SJCRH30 (cell line): ENCODE measurements around the gene GRID1. TPM values are rescaled to one million over a fixed set of nuclear protein-coding genes. Genes with fewer than 3 reads are reported as not detected.

ENCODE experiments used
- DNase-seq, 2 experiments: peaks; one replicate each; pipeline ENCODE4 v3.0.0-alpha.2; 2015 to 2020
- H3K27ac ChIP-seq: fragments of 250-450 bp; sonication (Bioruptor Pico); 2 replicates; pipeline ENCODE4 v1.5.1; 2020; ENCODE audit warnings: mild to moderate bottlenecking, moderate library complexity
- H3K27me3 ChIP-seq: fragments of 250-450 bp; sonication (Bioruptor Pico); 2 replicates; pipeline ENCODE4 v1.5.1; 2020; ENCODE audit warnings: mild to moderate bottlenecking, moderate library complexity
- H3K36me3 ChIP-seq: fragments of 250-450 bp; sonication (Bioruptor Pico); 2 replicates; pipeline ENCODE4 v1.5.1; 2020; ENCODE audit warnings: mild to moderate bottlenecking, moderate library complexity
- H3K4me1 ChIP-seq: fragments of 250-450 bp; sonication (Bioruptor Pico); 2 replicates; pipeline ENCODE4 v1.5.1; 2020; ENCODE audit warnings: mild to moderate bottlenecking, moderate library complexity
- H3K4me3 ChIP-seq: fragments of 250-450 bp; sonication (Bioruptor Pico); 2 replicates; pipeline ENCODE4 v1.5.1; 2020; ENCODE audit warnings: mild to moderate bottlenecking, moderate library complexity
- H3K9me3 ChIP-seq: fragments of 250-450 bp; sonication (Bioruptor Pico); replicated peaks from 2 replicates; pipeline ENCODE4 v1.5.1; 2020; ENCODE audit warnings: mild to moderate bottlenecking, moderate library complexity
- total RNA-seq: library from RNA; depleted of rRNA; stranded (reverse); fragments of >200 nt; shearing (Covaris generic); gene quantifications from 2 replicates; pipeline ENCODE4 v1.2.3, GENCODE V29; 2014

Gene GRID1
- total RNA-seq, 1 experiment from 2014 or later = not detected

DNA sequence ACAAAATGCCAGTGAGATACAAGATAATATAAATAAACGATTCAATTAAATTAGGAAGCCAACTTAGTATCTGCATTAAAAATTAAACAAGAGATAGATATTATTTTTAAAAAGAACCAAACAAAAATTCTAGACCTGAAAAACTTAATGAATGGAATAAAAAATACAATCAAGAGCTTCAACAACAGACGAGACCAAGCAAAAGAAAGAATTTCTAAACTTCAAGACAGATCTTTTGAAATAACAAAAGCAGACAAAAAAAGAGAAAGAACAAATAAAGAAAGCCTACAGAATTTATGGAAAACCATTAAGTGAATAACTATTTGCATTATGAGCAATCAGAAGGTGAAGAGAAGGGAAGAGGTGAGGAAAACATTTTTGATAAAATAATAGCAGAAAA lies 555.2 kb downstream of the GRID1 start:
- no peaks in the 10 kb centered on the region for H3K9me3 ChIP-seq
- no peak for DNase-seq
- no peaks in the 10 kb centered on the region for H3K4me1 ChIP-seq
- H3K4me3 ChIP-seq = no peak overlapping the region
- no peak overlapping the region for H3K27ac ChIP-seq
- H3K27me3 ChIP-seq = no peaks in the 10 kb centered on the region
- no peaks in the 10 kb centered on the region for H3K36me3 ChIP-seq

DNA sequence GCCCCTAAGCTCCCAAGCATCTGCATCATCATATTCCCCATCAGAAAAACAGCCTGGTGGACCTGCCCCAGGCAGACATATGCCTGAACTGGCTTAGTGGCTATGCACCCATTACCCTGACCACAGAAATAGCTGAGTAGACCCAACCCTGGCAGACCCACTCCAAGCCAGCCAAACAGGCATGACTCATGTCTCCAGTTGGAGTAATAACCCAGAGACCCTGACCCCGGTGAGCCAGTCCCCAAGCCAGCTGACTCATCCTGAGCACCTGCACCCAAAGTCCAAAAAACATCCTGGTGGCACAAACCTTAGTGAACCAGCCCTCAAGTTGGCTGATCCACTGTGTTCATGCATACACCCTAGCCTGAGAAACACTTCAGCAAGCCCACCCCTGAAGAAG lies 555.9 kb downstream of the GRID1 start:
- H3K36me3 ChIP-seq = no peaks in the 10 kb centered on the region
- DNase-seq = no peak
- no peaks in the 10 kb centered on the region for H3K27me3 ChIP-seq
- H3K4me1 ChIP-seq = no peaks in the 10 kb centered on the region
- no peak overlapping the region for H3K27ac ChIP-seq
- H3K9me3 ChIP-seq = no peaks in the 10 kb centered on the region
- H3K4me3 ChIP-seq = no peak overlapping the region

DNA sequence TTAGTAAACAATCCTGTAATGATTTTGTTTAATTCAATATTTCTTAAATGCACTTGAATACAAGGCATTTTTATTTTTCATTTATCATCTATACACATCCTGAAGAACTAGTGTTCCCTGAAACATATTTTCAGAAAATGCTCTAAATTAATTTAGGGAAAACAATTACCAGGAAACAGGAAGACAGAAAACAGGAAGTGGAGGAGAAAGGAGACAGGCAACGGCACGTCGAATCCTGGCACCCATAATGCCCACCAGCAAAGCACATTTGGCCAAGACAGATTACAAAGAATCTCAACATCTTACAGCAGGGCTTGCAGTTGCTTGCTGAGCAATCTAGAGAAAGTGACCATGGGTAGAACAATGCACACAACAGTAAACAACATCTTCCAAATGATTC lies 571.1 kb downstream of the GRID1 start:
- H3K27ac ChIP-seq = no peak overlapping the region

DNA sequence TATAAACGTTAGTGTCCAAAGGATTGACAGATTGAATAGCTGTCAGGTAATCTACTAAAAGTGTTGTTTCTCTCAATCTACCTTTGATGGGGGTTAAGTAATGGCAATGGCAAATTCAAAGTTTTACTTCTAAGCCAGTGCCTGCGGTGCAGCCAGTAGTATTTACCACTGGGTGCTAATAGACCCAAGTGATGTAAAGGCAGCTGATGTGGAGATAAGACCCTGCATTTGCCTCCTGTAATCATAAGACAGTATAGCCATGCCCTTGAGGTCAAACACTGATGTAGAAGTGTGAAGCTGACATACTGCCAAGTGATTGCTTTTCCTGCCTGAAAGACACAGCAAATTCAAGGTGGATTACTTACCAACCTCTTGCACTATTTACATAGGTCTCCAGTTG lies 572.0 kb downstream of the GRID1 start:
- no peaks in the 10 kb centered on the region for H3K4me1 ChIP-seq
- DNase-seq = no peak
- H3K27me3 ChIP-seq = no peaks in the 10 kb centered on the region
- no peaks in the 10 kb centered on the region for H3K36me3 ChIP-seq
- no peak overlapping the region for H3K27ac ChIP-seq
- no peaks in the 10 kb centered on the region for H3K9me3 ChIP-seq
- H3K4me3 ChIP-seq = no peak overlapping the region

More for the DNA sequence above, 571.1 kb downstream of the GRID1 start:
- Histone ChIP-seq H3K4me1 (no peaks in the 10 kb centered on the region), H3K27me3 (no peaks in the 10 kb centered on the region), H3K4me3 (no peak overlapping the region), H3K36me3 (no peaks in the 10 kb centered on the region), H3K9me3 (no peaks in the 10 kb centered on the region)
- DNase-seq = no peak

DNA sequence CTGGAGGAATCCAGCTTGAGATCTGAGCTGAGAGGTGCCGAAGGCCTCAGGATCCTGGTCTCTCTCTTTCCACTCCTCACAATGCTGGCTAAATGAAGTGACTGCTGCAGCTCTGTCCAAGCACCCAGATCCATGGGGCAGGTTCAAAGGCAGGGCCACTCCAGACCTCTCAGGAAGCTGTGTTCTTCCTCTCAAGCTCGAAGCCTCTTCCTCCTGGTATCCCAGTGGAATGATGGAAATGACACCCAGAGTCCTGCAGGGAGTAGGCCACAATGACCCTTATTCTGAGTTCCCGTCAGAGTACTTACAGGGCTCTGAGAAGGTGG lies 574.1 kb downstream of the GRID1 start:
- Histone ChIP-seq H3K27me3 (no peaks in the 10 kb centered on the region), H3K36me3 (no peaks in the 10 kb centered on the region), H3K4me3 (no peak overlapping the region), H3K4me1 (no peaks in the 10 kb centered on the region), H3K27ac (no peak overlapping the region), H3K9me3 (no peaks in the 10 kb centered on the region)
- no peak for DNase-seq

DNA sequence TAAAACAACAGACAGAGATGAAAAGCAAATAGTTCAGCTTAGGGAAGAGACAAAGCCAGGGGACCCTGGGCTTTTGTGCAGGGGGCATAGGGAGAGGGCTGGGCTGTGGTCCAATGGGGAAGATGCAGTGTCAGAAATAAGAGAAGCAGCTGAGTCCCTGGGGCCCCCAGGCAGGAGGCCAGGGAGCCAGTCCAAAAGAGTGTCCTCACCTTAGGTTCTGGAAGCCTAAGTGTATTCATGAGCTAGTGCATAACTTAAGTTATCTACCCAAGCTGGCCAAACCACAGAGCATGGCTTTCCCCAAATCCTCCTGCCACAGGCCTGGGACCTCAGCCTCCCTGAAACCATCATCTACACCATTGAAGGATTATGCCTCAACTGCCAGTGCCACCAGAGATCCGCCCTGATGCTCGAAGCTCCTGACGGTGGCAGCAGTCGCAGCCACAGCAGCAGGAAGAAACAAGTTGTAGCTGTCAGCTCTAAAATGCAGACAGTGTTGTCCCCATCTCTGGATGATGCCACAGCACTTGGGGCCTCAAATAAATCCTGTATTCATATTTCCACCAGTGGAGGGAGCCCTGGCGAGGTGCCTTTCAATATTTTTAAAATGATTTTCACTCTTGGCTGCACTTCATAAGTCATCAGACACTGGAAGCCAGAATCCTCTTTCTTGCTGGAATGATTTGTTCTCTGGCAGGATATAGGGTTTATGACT lies 574.6 kb downstream of the GRID1 start:
- no peak overlapping the region for H3K4me3 ChIP-seq
- DNase-seq = no peak
- no peaks in the 10 kb centered on the region for H3K36me3 ChIP-seq
- H3K27ac ChIP-seq = no peak overlapping the region
- H3K9me3 ChIP-seq = no peaks in the 10 kb centered on the region
- no peaks in the 10 kb centered on the region for H3K4me1 ChIP-seq
- no peaks in the 10 kb centered on the region for H3K27me3 ChIP-seq

DNA sequence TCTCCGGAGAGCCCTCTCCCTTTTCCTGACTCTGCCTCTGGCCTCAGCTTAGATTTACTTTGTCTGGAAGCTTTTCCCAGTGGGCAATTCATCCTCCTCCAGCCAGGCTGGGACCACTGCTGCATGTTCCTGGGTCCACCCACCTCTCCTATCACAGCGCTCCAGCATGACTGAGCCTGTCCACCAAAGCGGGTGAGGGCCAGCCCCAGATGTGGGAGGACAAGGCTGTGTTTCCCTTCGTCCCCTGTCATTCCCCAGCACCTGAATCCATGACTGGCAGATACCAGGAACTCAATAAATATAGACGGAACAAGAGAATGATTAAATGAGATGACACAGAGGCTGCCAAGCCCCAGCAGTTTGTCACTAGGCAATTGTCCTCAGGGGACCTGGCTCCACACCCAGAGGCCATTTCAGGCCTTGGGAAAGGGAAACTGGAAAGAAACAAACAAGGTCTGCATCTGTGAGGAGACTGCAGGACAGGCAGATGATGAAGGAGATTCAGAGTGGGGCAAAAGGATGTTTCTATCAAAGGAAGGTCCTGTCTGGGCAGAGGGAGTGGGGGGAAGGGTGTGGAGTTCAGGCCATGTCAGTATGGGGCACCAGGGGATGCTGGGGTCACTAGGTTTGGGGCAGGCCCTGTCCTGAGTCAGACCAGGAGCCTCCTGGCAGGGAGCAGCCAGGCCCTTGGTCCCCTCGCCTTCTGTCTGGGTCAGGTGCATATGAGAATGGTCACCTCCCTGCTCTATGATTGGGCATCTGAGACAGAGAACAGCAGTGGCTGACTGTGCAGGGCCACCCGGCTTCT lies 576.4 kb downstream of the GRID1 start:
- Histone ChIP-seq H3K4me3 (no peak overlapping the region), H3K9me3 (no peaks in the 10 kb centered on the region), H3K4me1 (no peaks in the 10 kb centered on the region), H3K27me3 (no peaks in the 10 kb centered on the region), H3K27ac (no peak overlapping the region), H3K36me3 (no peaks in the 10 kb centered on the region)
- DNase-seq = no peak

DNA sequence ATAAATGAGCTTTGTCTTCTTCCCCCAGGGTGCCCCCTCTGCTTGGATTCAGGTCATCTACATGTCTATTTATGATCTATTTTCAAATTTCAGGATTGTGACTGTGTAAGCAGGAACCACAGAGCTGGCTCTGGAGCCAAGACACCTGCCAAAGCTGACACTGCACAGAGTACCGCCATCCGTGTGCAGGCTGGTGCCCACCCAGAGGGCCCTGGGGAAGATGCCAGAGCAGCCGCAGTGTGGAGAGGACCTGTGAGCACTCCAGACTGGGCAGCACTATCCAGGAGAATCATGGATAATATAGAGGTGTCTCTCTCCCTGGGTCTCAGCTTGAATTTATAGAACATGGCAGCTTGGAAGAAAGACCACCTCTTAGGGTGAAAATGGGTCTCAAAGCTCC lies 577.5 kb downstream of the GRID1 start:
- H3K4me1 ChIP-seq = no peaks in the 10 kb centered on the region
- no peaks in the 10 kb centered on the region for H3K27me3 ChIP-seq
- H3K27ac ChIP-seq = no peak overlapping the region
- no peaks in the 10 kb centered on the region for H3K36me3 ChIP-seq
- no peaks in the 10 kb centered on the region for H3K9me3 ChIP-seq
- no peak for DNase-seq
- H3K4me3 ChIP-seq = no peak overlapping the region

DNA sequence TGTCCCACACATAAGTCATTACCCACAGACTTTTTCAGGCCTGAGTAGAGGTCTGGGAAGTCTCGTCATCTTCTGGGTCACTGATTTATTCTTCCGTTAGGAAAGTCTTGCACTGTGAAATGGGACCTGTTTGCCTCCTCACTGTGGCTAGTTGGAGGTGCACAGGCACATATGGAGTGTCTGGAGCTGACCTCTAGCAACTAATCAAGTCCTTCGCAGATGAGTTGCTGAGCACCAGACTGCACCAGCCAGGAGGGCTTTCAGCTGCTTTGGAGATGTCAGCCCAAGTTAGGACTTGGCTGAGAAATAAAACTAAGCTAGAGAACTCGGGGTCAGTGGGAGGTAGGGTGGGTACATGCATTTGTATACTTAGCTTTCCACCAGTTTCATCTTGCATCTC lies 578.0 kb downstream of the GRID1 start:
- H3K9me3 ChIP-seq = no peaks in the 10 kb centered on the region
- no peak overlapping the region for H3K27ac ChIP-seq
- DNase-seq = no peak
- no peaks in the 10 kb centered on the region for H3K4me1 ChIP-seq
- no peak overlapping the region for H3K4me3 ChIP-seq
- H3K27me3 ChIP-seq = no peaks in the 10 kb centered on the region
- H3K36me3 ChIP-seq = no peaks in the 10 kb centered on the region

DNA sequence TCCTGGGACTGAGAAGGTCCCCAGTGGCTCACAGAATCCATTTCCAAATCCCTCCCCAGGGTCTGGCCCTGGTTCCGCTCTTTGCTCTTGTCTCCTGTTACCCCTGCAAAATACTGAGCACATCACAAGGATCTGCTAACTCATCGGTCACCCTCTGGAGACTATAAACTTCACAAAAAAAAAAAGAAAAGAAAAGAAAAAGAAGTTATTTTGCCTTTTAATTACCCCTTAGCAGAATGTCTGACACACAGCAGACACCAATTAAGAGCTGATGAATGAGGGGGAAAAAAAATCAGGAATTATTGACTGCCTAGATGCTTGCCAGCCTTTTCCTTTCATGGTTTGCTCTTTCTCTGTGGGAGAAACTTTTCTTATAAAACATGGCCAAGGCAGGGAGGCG lies 578.7 kb downstream of the GRID1 start:
- Histone ChIP-seq H3K4me1 (no peaks in the 10 kb centered on the region), H3K27me3 (no peaks in the 10 kb centered on the region), H3K9me3 (no peaks in the 10 kb centered on the region), H3K36me3 (no peaks in the 10 kb centered on the region), H3K4me3 (no peak overlapping the region), H3K27ac (no peak overlapping the region)
- no peak for DNase-seq

DNA sequence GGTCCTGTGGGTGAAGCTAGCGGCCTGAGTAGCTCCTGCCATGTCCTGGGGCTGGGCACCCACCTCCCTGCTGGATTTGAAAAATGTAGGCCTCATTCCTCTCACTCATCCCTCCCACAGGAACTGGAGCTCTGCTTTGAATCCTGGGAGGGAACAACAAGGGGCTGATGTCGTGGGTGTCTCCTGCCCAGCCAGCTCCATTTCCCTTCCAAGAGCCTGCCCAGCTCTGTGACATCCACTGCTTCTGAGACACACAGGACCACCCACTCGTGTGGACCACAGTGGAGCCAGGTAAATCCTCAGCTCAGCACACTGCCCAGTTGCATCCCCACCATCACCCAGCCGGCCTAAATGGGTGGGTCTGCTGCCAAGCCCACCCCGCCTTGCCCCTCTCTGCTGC lies 579.2 kb downstream of the GRID1 start:
- Histone ChIP-seq H3K9me3 (no peaks in the 10 kb centered on the region), H3K4me1 (no peaks in the 10 kb centered on the region), H3K27me3 (no peaks in the 10 kb centered on the region), H3K36me3 (no peaks in the 10 kb centered on the region), H3K4me3 (no peak overlapping the region), H3K27ac (no peak overlapping the region)
- DNase-seq = no peak

DNA sequence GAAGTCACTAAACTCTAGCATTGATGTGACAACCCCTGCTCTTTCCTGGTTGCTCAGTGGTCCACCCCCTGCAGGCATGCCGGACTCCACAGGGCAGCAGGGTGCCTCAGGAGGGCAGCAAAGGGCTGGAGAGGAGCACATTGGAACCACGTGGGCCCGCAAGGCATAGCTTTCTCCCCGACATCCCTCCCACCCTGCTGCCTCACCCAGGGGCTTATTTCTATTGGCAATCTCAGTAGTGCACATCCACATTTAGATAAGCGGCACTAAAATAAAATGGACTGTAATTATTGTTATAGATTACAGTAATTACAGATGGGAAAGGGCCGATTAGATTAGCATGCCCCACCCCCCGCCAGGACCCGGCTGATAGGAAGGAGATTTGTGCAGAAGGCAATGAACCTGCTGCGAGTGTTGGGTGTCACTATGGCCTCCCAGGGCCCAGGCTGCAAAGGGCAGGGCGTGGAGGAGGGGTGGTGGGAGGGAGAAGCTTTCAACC lies 580.1 kb downstream of the GRID1 start:
- no peaks in the 10 kb centered on the region for H3K4me1 ChIP-seq
- H3K27ac ChIP-seq = no peak overlapping the region
- peak in 1 of 2 experiments; percentile 2 for DNase-seq
- H3K4me3 ChIP-seq = no peak overlapping the region
- H3K27me3 ChIP-seq = no peaks in the 10 kb centered on the region
- H3K9me3 ChIP-seq = no peaks in the 10 kb centered on the region
- H3K36me3 ChIP-seq = no peaks in the 10 kb centered on the region

DNA sequence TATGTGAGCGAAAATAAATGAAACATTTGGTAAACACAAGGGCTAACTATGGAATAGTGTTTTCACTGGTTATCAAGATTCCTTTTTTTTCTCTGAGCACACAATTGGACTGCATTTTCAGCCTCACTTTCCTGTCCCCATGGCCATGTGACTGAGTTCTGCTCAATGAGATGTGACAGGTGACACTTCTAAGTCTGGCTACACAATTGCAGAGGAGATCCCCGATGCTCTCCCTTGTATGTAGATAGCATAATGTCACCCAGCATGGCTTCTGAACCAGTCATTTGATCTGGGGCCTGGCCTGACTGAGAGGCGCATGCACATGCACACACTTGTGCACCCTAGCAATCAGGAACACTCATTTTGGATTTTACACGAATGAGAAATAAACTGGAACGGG lies 581.8 kb downstream of the GRID1 start:
- H3K27me3 ChIP-seq = no peaks in the 10 kb centered on the region

DNA sequence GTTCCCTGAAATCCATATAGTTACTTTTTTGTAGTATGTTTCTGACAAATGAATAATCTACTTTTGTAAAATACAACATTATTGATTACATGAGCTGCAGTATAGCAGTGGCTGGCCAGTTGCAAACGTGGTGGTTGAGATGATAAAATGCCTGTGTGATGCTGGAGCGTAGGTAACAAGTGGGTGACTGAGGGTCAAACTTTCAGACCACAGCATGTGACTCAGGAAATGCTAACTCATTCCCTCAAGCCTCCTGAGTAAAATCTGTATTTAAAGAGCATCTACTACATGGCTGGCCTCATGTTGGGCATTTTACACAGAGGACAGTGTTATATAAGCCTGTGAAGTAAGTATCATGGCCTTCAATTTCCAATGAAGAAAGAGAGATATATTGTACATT lies 585.2 kb downstream of the GRID1 start:
- Histone ChIP-seq H3K36me3 (no peaks in the 10 kb centered on the region), H3K27ac (no peak overlapping the region), H3K4me3 (no peak overlapping the region), H3K4me1 (no peaks in the 10 kb centered on the region), H3K27me3 (no peaks in the 10 kb centered on the region), H3K9me3 (no peaks in the 10 kb centered on the region)
- no peak for DNase-seq

More for the DNA sequence above, 581.8 kb downstream of the GRID1 start:
- H3K4me1 ChIP-seq = no peaks in the 10 kb centered on the region
- H3K9me3 ChIP-seq = no peaks in the 10 kb centered on the region
- H3K4me3 ChIP-seq = no peak overlapping the region
- no peak for DNase-seq
- no peak overlapping the region for H3K27ac ChIP-seq
- no peaks in the 10 kb centered on the region for H3K36me3 ChIP-seq

DNA sequence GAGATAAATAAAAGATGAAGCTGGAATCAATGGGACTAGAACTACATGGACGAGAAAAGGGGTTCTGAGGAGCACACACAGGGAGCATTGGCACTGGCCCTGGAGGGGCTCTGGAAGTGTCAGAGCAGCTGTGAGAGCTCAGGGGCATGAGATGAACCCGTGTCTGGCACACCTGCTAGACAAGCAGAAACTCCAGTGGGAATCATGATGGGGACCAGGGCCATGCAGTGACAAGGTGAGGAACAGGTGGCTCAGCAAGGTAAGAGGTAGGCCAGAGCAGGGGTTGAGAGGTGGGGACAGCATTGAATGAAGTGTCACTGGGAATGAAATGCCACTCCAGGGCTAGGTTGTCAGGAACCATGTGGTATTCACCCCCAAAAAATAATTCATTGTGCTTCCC lies 588.5 kb downstream of the GRID1 start:
- H3K27ac ChIP-seq = no peak overlapping the region

DNA sequence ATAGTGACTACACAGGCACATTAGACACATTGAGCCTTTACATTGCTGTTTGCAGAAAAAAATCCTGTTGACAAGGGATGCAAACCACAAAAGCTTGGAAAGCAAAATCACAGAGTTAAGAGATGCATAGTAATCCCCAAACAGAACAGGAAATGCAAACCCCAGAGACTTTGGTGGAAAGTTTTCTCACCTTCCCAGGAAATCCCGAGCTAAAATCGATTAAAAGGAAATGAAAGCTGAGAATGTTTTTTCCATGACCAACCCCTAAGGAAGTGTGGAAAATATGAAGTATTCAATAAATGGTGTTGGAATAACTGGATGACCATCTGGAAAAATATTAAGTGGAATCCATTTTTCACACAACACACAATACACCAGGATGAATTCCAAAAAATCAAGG lies 598.7 kb downstream of the GRID1 start:
- H3K4me3 ChIP-seq = no peak overlapping the region
- no peaks in the 10 kb centered on the region for H3K27me3 ChIP-seq
- DNase-seq = no peak
- no peaks in the 10 kb centered on the region for H3K36me3 ChIP-seq
- H3K27ac ChIP-seq = no peak overlapping the region
- no peaks in the 10 kb centered on the region for H3K4me1 ChIP-seq
- H3K9me3 ChIP-seq = no peaks in the 10 kb centered on the region

More for the DNA sequence above, 588.5 kb downstream of the GRID1 start:
- H3K36me3 ChIP-seq = no peaks in the 10 kb centered on the region
- no peaks in the 10 kb centered on the region for H3K9me3 ChIP-seq
- H3K27me3 ChIP-seq = no peaks in the 10 kb centered on the region
- DNase-seq = no peak
- H3K4me1 ChIP-seq = no peaks in the 10 kb centered on the region
- H3K4me3 ChIP-seq = no peak overlapping the region
